ENCODE measurements around the gene ATAD1.
"Not testable (repeated sequence)": the region's sequence is repeated elsewhere in the genome, so short reads cannot be mapped to it uniquely, and the experiment has no call there.

Gene ATAD1

GRCh38 chr10:87850742-87851205 lies 32.7 kb upstream of the ATAD1 start:
- TF ChIP-seq, protein P1, sequence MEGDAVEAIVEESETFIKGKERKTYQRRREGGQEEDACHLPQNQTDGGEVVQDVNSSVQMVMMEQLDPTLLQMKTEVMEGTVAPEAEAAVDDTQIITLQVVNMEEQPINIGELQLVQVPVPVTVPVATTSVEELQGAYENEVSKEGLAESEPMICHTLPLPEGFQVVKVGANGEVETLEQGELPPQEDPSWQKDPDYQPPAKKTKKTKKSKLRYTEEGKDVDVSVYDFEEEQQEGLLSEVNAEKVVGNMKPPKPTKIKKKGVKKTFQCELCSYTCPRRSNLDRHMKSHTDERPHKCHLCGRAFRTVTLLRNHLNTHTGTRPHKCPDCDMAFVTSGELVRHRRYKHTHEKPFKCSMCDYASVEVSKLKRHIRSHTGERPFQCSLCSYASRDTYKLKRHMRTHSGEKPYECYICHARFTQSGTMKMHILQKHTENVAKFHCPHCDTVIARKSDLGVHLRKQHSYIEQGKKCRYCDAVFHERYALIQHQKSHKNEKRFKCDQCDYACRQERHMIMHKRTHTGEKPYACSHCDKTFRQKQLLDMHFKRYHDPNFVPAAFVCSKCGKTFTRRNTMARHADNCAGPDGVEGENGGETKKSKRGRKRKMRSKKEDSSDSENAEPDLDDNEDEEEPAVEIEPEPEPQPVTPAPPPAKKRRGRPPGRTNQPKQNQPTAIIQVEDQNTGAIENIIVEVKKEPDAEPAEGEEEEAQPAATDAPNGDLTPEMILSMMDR (IDR thresholded peaks at IDR 0.05): peak; percentile 64 to 68
- Histone ChIP-seq H3K4me1 (no peaks in the 10 kb centered on the region), H3K27me3 (no peaks in the 10 kb centered on the region), H3K9me3 (no peaks in the 10 kb centered on the region), H3K27ac (no peak overlapping the region), H3K4me3 (no peak overlapping the region), H3K36me3 (no peaks in the 10 kb centered on the region)
- intact Hi-C loops (cut with DNase I; ENCODE audit: low total_unique reads): loop anchor here (10.0 kb wide), 1 partner anchor 704 kb away; no protein-coding TSS in a partner anchor
- DNase-seq: peak; percentile 57 to 68

GRCh38 chr10:87849001-87849400 lies 31.0 kb upstream of the ATAD1 start:
- H3K27ac ChIP-seq: no peak overlapping the region
- TF ChIP-seq, protein P1 (IDR thresholded peaks at IDR 0.05): no peak
- H3K27me3 ChIP-seq: no peaks in the 10 kb centered on the region
- H3K36me3 ChIP-seq: no peaks in the 10 kb centered on the region
- DNase-seq: no peak
- H3K4me3 ChIP-seq: no peak overlapping the region
- H3K9me3 ChIP-seq: no peaks in the 10 kb centered on the region
- intact Hi-C loops (cut with DNase I; ENCODE audit: low total_unique reads): no loop called here
- no peaks in the 10 kb centered on the region for H3K4me1 ChIP-seq

GRCh38 chr10:87847550-87847949 lies 29.5 kb upstream of the ATAD1 start:
- DNase-seq: no peak
- Histone ChIP-seq H3K27me3 (no peaks in the 10 kb centered on the region), H3K4me3 (no peak overlapping the region), H3K4me1 (no peaks in the 10 kb centered on the region), H3K36me3 (no peaks in the 10 kb centered on the region), H3K9me3 (no peaks in the 10 kb centered on the region), H3K27ac (no peak overlapping the region)
- TF ChIP-seq, protein P1 (IDR thresholded peaks at IDR 0.05): no peak
- intact Hi-C loops (cut with DNase I; ENCODE audit: low total_unique reads): no loop called here

GRCh38 chr10:87846711-87847110 lies 28.7 kb upstream of the ATAD1 start:
- DNase-seq; intact Hi-C loops (cut with DNase I; ENCODE audit: low total_unique reads); H3K27me3 ChIP-seq; H3K4me3 ChIP-seq; H3K9me3 ChIP-seq; H3K4me1 ChIP-seq; H3K27ac ChIP-seq; H3K36me3 ChIP-seq: not testable (repeated sequence)

GRCh38 chr10:87846023-87846422 lies 28.0 kb upstream of the ATAD1 start:
- H3K36me3 ChIP-seq: no peaks in the 10 kb centered on the region
- no peaks in the 10 kb centered on the region for H3K4me1 ChIP-seq
- TF ChIP-seq, protein P1 (IDR thresholded peaks at IDR 0.05): no peak
- intact Hi-C loops (cut with DNase I; ENCODE audit: low total_unique reads): no loop called here
- no peaks in the 10 kb centered on the region for H3K27me3 ChIP-seq
- DNase-seq: no peak
- H3K27ac ChIP-seq: no peak overlapping the region
- no peak overlapping the region for H3K4me3 ChIP-seq
- H3K9me3 ChIP-seq: no peaks in the 10 kb centered on the region

GRCh38 chr10:87845624-87845998 lies 27.6 kb upstream of the ATAD1 start:
- intact Hi-C loops (cut with DNase I; ENCODE audit: low total_unique reads): no loop called here
- Histone ChIP-seq H3K4me3 (no peak overlapping the region), H3K27ac (no peak overlapping the region), H3K27me3 (no peaks in the 10 kb centered on the region), H3K9me3 (no peaks in the 10 kb centered on the region), H3K4me1 (no peaks in the 10 kb centered on the region), H3K36me3 (no peaks in the 10 kb centered on the region)
- DNase-seq: no peak
- TF ChIP-seq, protein P1 (IDR thresholded peaks at IDR 0.05): no peak

Measured in tibial artery (tissue), 4 donors.